WTC11 (cell line): ENCODE data around the gene ATP6V0D1. TPM values are rescaled to one million over a fixed set of nuclear protein-coding genes. Genes with fewer than 3 reads are reported as not detected.

Experiments
- ATAC-seq: fragments of 200-7000 bp; cut with Tn5 transposase; 2 replicates; pipeline ENCODE4 v1.10.0; 2021; ENCODE audit warnings: mild to moderate bottlenecking, moderate library complexity
- CTCF ChIA-PET: fragments of 300-600 bp; sonication (Branson Sonifier 250); formaldehyde crosslinking; loops from one replicate; lab custom pipeline; 2021; ENCODE audit warnings: antibody characterized with exemption; lab: Charles Lee
- POLR2A ChIA-PET: fragments of 350-600 bp; sonication (Branson Sonifier 250); formaldehyde crosslinking; loops from one replicate; lab custom pipeline; 2021; ENCODE audit warnings: antibody characterized with exemption; lab: Charles Lee
- DNase-seq: peaks from one replicate; pipeline ENCODE4 v3.0.0; 2021; ENCODE audit warnings: low spot score
- H3K27ac Mint-ChIP-seq: 2 replicates; pipeline ENCODE4 v1.8.0; 2021; ENCODE audit warnings: mixed read lengths
- H3K27me3 Mint-ChIP-seq: 2 replicates; pipeline ENCODE4 v1.8.0; 2021; ENCODE audit warnings: low read depth, mild to moderate bottlenecking, moderate library complexity, mixed read lengths
- H3K36me3 Mint-ChIP-seq: 2 replicates; pipeline ENCODE4 v1.8.0; 2021; ENCODE audit warnings: mixed read lengths
- H3K4me1 Mint-ChIP-seq: 2 replicates; pipeline ENCODE4 v1.8.0; 2022; ENCODE audit warnings: mixed read lengths
- H3K4me3 Mint-ChIP-seq: 2 replicates; pipeline ENCODE4 v1.8.0; 2021; ENCODE audit warnings: mild to moderate bottlenecking, moderate library complexity, mixed read lengths
- H3K9me3 Mint-ChIP-seq: 2 replicates; pipeline ENCODE4 v1.8.0; 2021; ENCODE audit warnings: mixed read lengths
- AR ChIP-seq: fragments of 250-450 bp; sonication (Bioruptor Pico); IDR thresholded peaks from 2 replicates; pipeline ENCODE4 v1.9.0; 2021; ENCODE audit warnings: mild to moderate bottlenecking
- CDX4 ChIP-seq: fragments of 250-450 bp; sonication (Bioruptor Pico); IDR thresholded peaks from 2 replicates; pipeline ENCODE4 v1.9.0; 2021; ENCODE audit warnings: moderate library complexity, mild to moderate bottlenecking, inconsistent platforms, borderline replicate concordance
- CREM ChIP-seq: sonication (generic); formaldehyde crosslinking; IDR thresholded peaks from 2 replicates; pipeline ENCODE4 v1.8.1; 2022; ENCODE audit warnings: mild to moderate bottlenecking, missing genetic modification reagents, moderate library complexity
- ERG ChIP-seq: fragments of 250-450 bp; sonication (Bioruptor Pico); IDR thresholded peaks from 2 replicates; pipeline ENCODE4 v1.8.0; 2021; ENCODE audit warnings: mild to moderate bottlenecking
- FOXP1 ChIP-seq: sonication (generic); formaldehyde crosslinking; IDR thresholded peaks from 2 replicates; pipeline ENCODE4 v1.8.0; 2022; ENCODE audit warnings: missing genetic modification reagents, mild to moderate bottlenecking, moderate library complexity, borderline replicate concordance
- HMGXB4 ChIP-seq: sonication (generic); formaldehyde crosslinking; IDR thresholded peaks from 2 replicates; pipeline ENCODE4 v1.8.1; 2023; ENCODE audit warnings: mild to moderate bottlenecking, moderate library complexity, missing genetic modification reagents
- NFATC4 ChIP-seq: fragments of 250-450 bp; sonication (Bioruptor Pico); IDR thresholded peaks from 2 replicates; pipeline ENCODE4 v1.9.0; 2021; ENCODE audit warnings: mild to moderate bottlenecking
- NR2C2 ChIP-seq: sonication (generic); formaldehyde crosslinking; IDR thresholded peaks from 2 replicates; pipeline ENCODE4 v1.8.0; 2022; ENCODE audit warnings: mild to moderate bottlenecking, missing genetic modification reagents
- OVOL2 ChIP-seq: fragments of 250-450 bp; sonication (Bioruptor Pico); IDR thresholded peaks from 2 replicates; pipeline ENCODE4 v1.9.0; 2021; ENCODE audit warnings: mild to moderate bottlenecking, borderline replicate concordance
- TCF7 ChIP-seq: sonication (generic); formaldehyde crosslinking; IDR thresholded peaks from 2 replicates; pipeline ENCODE4 v1.8.0; 2022; ENCODE audit warnings: mild to moderate bottlenecking, low read depth, missing genetic modification reagents, moderate library complexity
- TEAD4 ChIP-seq: sonication (generic); formaldehyde crosslinking; IDR thresholded peaks from 2 replicates; pipeline ENCODE4 v1.8.0; 2022; ENCODE audit warnings: mild to moderate bottlenecking, missing genetic modification reagents
- TP53 ChIP-seq: sonication (generic); formaldehyde crosslinking; IDR thresholded peaks from 2 replicates; pipeline ENCODE4 v1.8.1; 2023; ENCODE audit warnings: mild to moderate bottlenecking, missing genetic modification reagents
- ZMAT4 ChIP-seq: fragments of 250-450 bp; sonication (Bioruptor Pico); IDR thresholded peaks from 2 replicates; pipeline ENCODE4 v1.9.0; 2021; ENCODE audit warnings: mild to moderate bottlenecking
- ZNF138 ChIP-seq: sonication (generic); formaldehyde crosslinking; conservative IDR thresholded peaks from 2 replicates; pipeline ENCODE4 v1.8.1; 2022; ENCODE audit warnings: mild to moderate bottlenecking, moderate library complexity, missing genetic modification reagents
- ZNF425 ChIP-seq: fragments of 250-450 bp; sonication (Bioruptor Pico); conservative IDR thresholded peaks from 2 replicates; pipeline ENCODE4 v1.9.0; 2021; ENCODE audit warnings: mild to moderate bottlenecking
- ZNF671 ChIP-seq: fragments of 250-450 bp; sonication (Bioruptor Pico); IDR thresholded peaks from 2 replicates; pipeline ENCODE4 v1.8.0; 2021; ENCODE audit warnings: mild to moderate bottlenecking
- total RNA-seq: library from RNA; stranded (reverse); gene quantifications from 3 replicates; pipeline ENCODE4 v1.2.3, GENCODE V29; 2021

The ATP6V0D1 gene
- total RNA-seq, 1 experiment from 2014 or later: 44.1 TPM

GRCh38 chr16:67506468-67506867 is 25.5 kb upstream of the ATP6V0D1 start (continued):
- no peak for TF ChIP-seq AR (CRISPR knock-in tag)
- no peak for TF ChIP-seq NR2C2 (CRISPR knock-in tag)
- no peak for TF ChIP-seq FOXP1 (CRISPR knock-in tag)
- no peak for TF ChIP-seq ZNF138 (CRISPR knock-in tag)
- no peak for TF ChIP-seq TP53 (CRISPR knock-in tag)

GRCh38 chr16:67504031-67505021 is 23.4 kb upstream of the ATP6V0D1 start:
- Mint-ChIP-seq H3K9me3 (no peaks in the 10 kb centered on the region), H3K4me3 (no peak overlapping the region), H3K27me3 (peaks cover 66% of the 10 kb centered on the region), H3K4me1 (peaks cover 5% of the 10 kb centered on the region), H3K27ac (no peak overlapping the region)
- ATAC-seq: no peak
- no peak for TF ChIP-seq TEAD4 (CRISPR knock-in tag)
- TF ChIP-seq, all 79 proteins: peak for 0
- ChIA-PET CTCF (interaction anchor here (0.6 to 2.9 kb wide), 6 partner anchors 9 to 43 kb away, joined by 3 to 31 read pairs (median 6); partner anchors contain the start of gene ATP6V0D1), POLR2A (no interaction called here)
- no peaks in the 10 kb centered on the region for H3K36me3 Mint-ChIP-seq
- DNase-seq: no peak

GRCh38 chr16:67499106-67499505 is 18.1 kb upstream of the ATP6V0D1 start:
- no peak overlapping the region for H3K4me3 Mint-ChIP-seq
- H3K27ac Mint-ChIP-seq: no peak overlapping the region
- no peak for TF ChIP-seq CDX4 (CRISPR knock-in tag)
- TF ChIP-seq, all 79 proteins: peak for 0
- peaks cover 86% of the 10 kb centered on the region for H3K27me3 Mint-ChIP-seq
- ChIA-PET POLR2A (no interaction called here), CTCF (interaction anchor here (2.2 kb wide), 1 partner anchor 22 kb away, joined by 9 read pairs; no protein-coding TSS in a partner anchor)
- H3K36me3 Mint-ChIP-seq: no peaks in the 10 kb centered on the region
- H3K9me3 Mint-ChIP-seq: no peaks in the 10 kb centered on the region
- DNase-seq: no peak
- H3K4me1 Mint-ChIP-seq: no peaks in the 10 kb centered on the region
- no peak for ATAC-seq

GRCh38 chr16:67490335-67491096 is 9.6 kb upstream of the ATP6V0D1 start:
- DNase-seq: no peak
- peaks cover 11% of the 10 kb centered on the region for H3K4me1 Mint-ChIP-seq
- ChIA-PET POLR2A (interaction anchor here (0.8 kb wide), 1 partner anchor 174 kb away, joined by 4 read pairs; no protein-coding TSS in a partner anchor), CTCF (interaction anchor here (0.5 to 4.1 kb wide), 9 partner anchors 9 to 542 kb away, joined by 3 to 45 read pairs (median 5); partner anchors contain the start of gene ATP6V0D1)
- no peaks in the 10 kb centered on the region for H3K36me3 Mint-ChIP-seq
- H3K9me3 Mint-ChIP-seq: peaks cover 6% of the 10 kb centered on the region; the same call in 1 of the 2 replicates
- H3K27ac Mint-ChIP-seq: no peak overlapping the region
- H3K27me3 Mint-ChIP-seq: peaks cover 99% of the 10 kb centered on the region
- ATAC-seq: no peak
- H3K4me3 Mint-ChIP-seq: no peak overlapping the region
- TF ChIP-seq ERG (CRISPR knock-in tag) (no peak), OVOL2 (CRISPR knock-in tag) (no peak), ZNF671 (CRISPR knock-in tag) (no peak), ZNF425 (CRISPR knock-in tag) (no peak), TCF7 (CRISPR knock-in tag) (no peak), HMGXB4 (CRISPR knock-in tag) (no peak), CREM (CRISPR knock-in tag) (no peak), ZMAT4 (CRISPR knock-in tag) (no peak), NFATC4 (CRISPR knock-in tag) (no peak)
